ENCODE measurements around the gene DUSP9. TPM values are rescaled to one million over a fixed set of nuclear protein-coding genes. Genes with fewer than 3 reads are reported as not detected.

DUSP9 gene
- total and polyA plus RNA-seq, 2 donors (not counting 3 experiments of a cell fraction or from before 2014, with no cell fraction given) = 0.04 TPM; not detected in 1

DNA sequence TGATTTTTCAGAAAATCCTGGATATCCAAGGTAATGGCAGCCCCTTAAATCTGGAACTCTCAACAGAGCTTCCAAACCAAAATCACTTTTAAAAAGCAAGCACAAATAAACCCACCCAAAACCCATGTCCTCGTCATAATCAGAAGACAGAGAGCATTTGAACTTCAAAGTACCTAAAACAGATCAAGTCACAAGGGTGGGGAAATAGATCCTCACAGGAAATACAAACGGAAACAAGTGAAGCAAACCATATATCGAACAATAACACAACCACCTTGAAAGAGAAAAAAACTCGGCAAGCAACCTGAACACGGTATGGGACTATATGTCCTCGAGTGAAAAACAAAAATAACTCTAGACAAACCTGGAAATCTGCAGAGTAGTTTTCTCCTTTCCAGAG, 32.2 kb upstream of the DUSP9 start:
- Histone ChIP-seq H3K4me1 (ENCODE audit: control insufficient read depth, extremely low read depth, insufficient read depth, low read length) (no peaks in the 10 kb centered on the region), H3K4me3 (replicated peaks in 1 of 3; ENCODE audit: insufficient read depth in 1 of 3, low read depth in 1 of 3, low read length in 3 of 3) (no peak overlapping the region), H3K79me2 (ENCODE audit: control insufficient read depth, insufficient read depth, low read length) (no peaks in the 10 kb centered on the region), H3K9ac (replicated peaks; ENCODE audit: extremely low read depth, insufficient read depth, low read length) (no peak overlapping the region), H3K4me2 (ENCODE audit: insufficient read depth, low read length) (no peak overlapping the region), H3K9me1 (replicated peaks; ENCODE audit: control insufficient read depth, extremely low read depth, insufficient read depth, low read length) (no peaks in the 10 kb centered on the region), H4K20me1 (replicated peaks; ENCODE audit: control insufficient read depth, extremely low read depth, insufficient read depth, low read length) (no peaks in the 10 kb centered on the region), H3K36me3 (ENCODE audit: control insufficient read depth in 2 of 2, extremely low read depth in 1 of 2, insufficient read depth in 2 of 2, low read length in 2 of 2) (no peaks in the 10 kb centered on the region), H3K27ac (ENCODE audit: insufficient read depth, low read depth, low read length) (no peak overlapping the region), H3K27me3 (ENCODE audit: control insufficient read depth in 2 of 2, insufficient read depth in 2 of 2, low read length in 2 of 2) (peaks cover 5 to 7% of the 10 kb centered on the region in 2 experiments), H3K9me3 (replicated peaks; ENCODE audit: control insufficient read depth, insufficient read depth, low read length) (no peaks in the 10 kb centered on the region), H2AFZ (ENCODE audit: low read depth, low read length) (no peak overlapping the region)
- FAIRE-seq (no peak), DNase-seq (ENCODE audit: low read depth, low spot score) (no peak)
- intact Hi-C loops (cut with micrococcal nuclease) (no loop called here), dilution Hi-C loops (cut with MboI; ENCODE audit: extremely low pct_ligation_motif_present, low sequenced_read_pairs) (no loop called here)
- TF ChIP-seq MYC (IDR thresholded peaks at IDR 0.05; ENCODE audit: low read depth, low read length) (no peak), EZH2 (IDR thresholded peaks at IDR 0.05; ENCODE audit: borderline replicate concordance, low read depth, low read length, severe bottlenecking) (no peak), GATA2 (IDR thresholded peaks at IDR 0.05; ENCODE audit: insufficient read depth, insufficient read length, low read depth, low read length) (no peak), POLR2AphosphoS5 (IDR thresholded peaks at IDR 0.05; ENCODE audit: insufficient read depth, low read depth, low read length) (no peak), JUN (IDR thresholded peaks at IDR 0.05; ENCODE audit: borderline replicate concordance, insufficient read depth, insufficient read length, low read depth) (no peak), FOS (IDR thresholded peaks at IDR 0.05; ENCODE audit: borderline replicate concordance, insufficient read depth, low read length) (no peak), POLR2A (IDR thresholded peaks at IDR 0.05; ENCODE audit: low read depth, low read length) (no peak)
- TF ChIP-seq, protein P1, sequence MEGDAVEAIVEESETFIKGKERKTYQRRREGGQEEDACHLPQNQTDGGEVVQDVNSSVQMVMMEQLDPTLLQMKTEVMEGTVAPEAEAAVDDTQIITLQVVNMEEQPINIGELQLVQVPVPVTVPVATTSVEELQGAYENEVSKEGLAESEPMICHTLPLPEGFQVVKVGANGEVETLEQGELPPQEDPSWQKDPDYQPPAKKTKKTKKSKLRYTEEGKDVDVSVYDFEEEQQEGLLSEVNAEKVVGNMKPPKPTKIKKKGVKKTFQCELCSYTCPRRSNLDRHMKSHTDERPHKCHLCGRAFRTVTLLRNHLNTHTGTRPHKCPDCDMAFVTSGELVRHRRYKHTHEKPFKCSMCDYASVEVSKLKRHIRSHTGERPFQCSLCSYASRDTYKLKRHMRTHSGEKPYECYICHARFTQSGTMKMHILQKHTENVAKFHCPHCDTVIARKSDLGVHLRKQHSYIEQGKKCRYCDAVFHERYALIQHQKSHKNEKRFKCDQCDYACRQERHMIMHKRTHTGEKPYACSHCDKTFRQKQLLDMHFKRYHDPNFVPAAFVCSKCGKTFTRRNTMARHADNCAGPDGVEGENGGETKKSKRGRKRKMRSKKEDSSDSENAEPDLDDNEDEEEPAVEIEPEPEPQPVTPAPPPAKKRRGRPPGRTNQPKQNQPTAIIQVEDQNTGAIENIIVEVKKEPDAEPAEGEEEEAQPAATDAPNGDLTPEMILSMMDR (IDR thresholded peaks at IDR 0.05; ENCODE audit: extremely low read depth in 1 of 2, insufficient read depth in 1 of 2, low read depth in 1 of 2, low read length in 2 of 2) = no peak
- TF ChIP-seq, protein P2, sequence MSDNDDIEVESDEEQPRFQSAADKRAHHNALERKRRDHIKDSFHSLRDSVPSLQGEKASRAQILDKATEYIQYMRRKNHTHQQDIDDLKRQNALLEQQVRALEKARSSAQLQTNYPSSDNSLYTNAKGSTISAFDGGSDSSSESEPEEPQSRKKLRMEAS (IDR thresholded peaks at IDR 0.05; ENCODE audit: insufficient read depth, insufficient read length) = no peak
- no TSS peak for BruUV-seq (replicated peaks)
- ChIA-PET POLR2A (no interaction called here), CTCF (no interaction called here)
